Dedifferentiated amniotic fluid mesenchymal stem cell (primary cell): ENCODE data around the gene MYADM.
"Not testable (repeated sequence)": the region's sequence is repeated elsewhere in the genome, so short reads cannot be mapped to it uniquely, and the experiment has no call there.

ENCODE experiments used
- DNase-seq: peaks from one replicate; pipeline ENCODE4 v3.0.0-alpha.2; 2016; ENCODE audit errors: extremely low spot score

Gene MYADM

GRCh38 chr19:53867225-53868090, at the start of gene MYADM:
TSS of gene MYADM (plus strand) at chr19:53867883. CDS start at chr19:53873530, 5,647 bp downstream.
- DNase-seq: peak; percentile 98

DNA sequence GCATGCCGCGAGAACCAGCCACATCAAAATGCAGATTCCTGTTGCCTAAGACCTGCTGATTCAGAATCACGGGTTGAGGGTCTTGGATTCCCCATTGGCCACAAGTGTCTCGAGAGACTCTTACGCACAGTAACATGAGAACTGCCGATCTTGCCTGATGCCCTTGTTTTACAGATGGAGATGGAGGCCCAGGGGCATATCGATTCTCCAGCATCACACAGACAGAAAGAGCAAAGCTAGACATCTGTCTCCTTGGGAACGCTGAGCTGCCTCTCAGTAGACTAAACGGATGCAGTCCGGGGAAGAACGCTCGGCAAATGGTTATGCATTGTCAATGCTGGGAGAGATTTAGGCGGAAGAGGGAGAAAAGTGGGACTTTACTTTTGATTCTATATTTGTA, 48.9 kb upstream of the MYADM start:
- no peak for DNase-seq

DNA sequence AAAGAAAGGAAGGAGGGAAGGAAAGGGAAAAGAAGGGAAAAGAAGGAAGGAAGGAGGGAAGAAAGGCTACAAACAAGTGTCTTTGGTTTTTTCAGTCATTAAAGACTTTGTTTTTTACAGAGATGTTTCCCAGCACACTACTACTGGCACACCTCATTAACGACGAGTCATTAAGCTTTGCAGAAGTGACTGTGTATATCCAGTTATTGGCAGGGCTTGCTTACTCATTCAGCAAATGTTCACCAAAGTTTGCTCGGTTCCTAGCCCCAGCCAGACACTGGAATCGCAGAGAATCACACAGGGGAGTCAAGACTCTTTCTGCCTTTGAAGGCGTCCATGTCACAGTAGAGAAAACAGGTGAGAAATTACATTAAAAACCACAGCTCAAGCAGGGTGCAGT, 47.8 kb upstream of the MYADM start:
- DNase-seq: no peak

DNA sequence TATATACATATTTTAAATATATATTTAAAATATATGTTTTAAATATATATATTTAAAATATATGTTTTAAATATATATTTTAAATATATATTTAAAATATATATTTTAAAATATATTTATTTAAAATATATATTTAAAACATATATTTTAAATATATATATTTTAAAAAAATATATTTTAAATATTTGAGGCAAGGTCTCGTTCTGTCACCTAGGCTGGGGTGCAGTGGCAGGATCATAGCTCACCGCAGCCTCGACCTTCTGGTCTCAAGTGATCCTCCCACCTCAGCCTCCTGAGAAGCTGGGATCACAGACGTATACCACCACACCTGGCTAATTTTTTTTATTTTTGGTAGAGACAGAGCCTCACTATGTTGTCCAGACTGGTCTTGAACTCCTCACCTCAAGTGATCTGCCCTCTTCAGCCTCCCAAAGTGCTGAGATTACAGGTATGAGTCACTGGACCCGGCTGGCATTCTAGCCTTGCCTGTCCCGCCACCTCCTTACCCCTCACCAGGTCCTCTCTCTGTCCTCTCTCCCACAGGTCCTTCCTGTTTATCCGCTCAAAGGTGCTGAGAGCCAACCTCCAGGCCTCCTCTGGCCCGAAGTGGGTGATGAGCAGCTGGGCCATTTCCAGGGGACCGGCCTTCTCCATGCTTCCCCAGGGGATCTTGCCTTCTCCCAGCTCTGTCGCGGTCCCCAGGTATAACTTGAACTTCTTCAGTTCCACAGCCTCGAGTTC, 44.1 kb upstream of the MYADM start:
- DNase-seq: no peak

DNA sequence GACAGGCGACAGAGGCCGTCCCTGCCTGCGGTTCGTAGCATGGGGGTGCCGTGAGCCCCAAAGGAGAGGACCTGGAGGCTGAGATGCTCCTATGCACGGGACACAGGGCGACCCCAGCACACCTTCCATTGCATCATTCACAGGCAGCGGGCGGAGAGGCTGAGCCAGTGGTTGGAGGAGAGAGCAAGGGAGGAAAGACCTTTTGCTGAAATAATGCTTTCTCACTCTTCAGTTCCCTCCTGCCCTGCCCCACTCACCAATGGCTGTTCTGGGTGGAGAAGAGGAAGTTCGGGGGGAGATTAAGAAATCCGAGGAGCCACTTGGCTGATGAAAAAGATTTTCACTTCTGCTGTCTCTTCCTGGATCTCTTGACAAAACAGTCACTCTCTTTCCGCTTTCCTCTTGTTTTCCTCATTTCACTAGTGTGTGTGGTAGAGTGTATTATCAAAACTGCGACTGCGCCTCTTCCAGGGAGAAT, 43.5 kb upstream of the MYADM start, which contains the start of gene NLRP12:
Gene NLRP12, minus strand, starts transcription at position 181 of the 478 bp plus-strand sequence. Its CDS starts 140 bp downstream, at position 41.
- DNase-seq: no peak

- DNase-seq: peak; percentile 36
Observed at GRCh38 chr19:53826876-53827275, 40.8 kb upstream of the MYADM start.

DNA sequence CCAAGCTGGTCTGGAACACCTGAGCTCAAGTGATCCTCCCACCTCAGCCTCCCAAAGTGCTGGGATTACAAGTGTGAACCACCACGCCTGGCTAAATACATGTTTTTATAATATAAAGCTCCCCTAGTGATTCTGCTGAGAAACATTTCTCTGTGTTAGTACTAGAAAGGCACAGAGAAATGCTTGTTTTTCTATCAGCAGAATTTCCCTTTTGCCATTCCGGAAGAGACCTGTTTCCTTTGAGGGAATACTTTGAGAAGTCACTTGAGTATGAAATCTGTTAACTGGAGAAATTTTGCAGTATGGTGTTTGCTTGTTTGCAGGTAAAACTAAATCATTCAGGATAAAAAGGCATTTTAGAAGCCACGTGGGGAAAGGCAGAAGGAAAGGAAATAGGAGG, 39.2 kb upstream of the MYADM start:
- no peak for DNase-seq

DNA sequence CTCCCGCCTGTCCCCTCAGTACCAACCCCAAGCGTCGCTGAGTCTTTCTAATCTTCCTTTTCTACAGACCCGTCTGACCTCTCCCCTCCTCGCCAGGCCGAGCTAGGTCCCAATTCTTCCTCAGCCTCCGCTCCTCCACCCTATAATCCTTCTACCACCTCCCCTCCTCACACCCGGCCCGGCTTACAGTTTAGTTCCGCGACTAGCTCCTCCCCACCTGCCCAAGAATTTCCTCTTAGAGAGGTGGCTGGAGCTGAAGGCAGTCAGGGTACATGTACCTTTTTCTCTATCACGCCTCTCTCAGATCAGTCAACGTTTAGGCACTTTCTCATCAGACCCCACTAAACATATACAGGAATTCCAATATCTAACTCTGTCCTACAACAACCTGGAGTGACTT, 34.8 kb upstream of the MYADM start:
- not testable (repeated sequence) for DNase-seq

DNA sequence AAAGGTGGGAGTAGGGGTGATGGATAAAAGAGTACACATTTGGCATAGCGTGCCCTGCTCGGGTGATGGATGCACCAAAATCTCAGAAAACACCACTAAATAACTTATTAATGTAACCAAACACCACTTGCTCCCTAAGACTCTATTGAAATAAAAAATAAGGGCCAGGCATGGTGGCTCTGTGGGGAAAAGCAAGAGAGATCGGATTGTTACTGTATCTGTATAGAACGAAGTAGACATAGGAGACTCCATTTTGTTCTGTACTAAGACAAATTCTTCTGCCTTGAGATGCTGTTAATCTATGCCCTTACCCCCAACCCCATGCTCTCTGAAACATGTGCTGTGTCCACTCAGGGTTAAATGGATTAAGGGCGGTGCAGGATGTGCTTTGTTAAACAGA, 29.2 kb upstream of the MYADM start:
- not testable (repeated sequence) for DNase-seq

DNA sequence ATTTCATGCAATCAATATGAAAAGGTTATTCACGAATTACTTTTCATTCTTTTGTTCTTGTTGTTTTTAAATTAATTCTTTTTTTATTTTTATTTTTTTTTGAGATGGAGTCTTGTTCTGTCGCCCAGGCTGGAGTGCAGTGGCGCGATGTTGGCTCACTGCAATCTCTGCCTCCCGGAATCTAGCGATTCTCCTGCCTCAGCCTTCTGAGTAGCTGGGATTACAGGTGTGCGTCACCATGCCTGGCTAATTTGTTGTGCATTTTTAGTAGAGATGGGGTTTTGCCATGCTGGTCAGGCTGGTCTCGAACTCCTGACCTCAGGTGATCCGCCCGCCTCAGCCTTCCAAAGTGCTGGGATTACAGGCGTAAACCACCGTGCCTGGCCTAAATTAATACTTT, 27.4 kb upstream of the MYADM start:
- not testable (repeated sequence) for DNase-seq

DNA sequence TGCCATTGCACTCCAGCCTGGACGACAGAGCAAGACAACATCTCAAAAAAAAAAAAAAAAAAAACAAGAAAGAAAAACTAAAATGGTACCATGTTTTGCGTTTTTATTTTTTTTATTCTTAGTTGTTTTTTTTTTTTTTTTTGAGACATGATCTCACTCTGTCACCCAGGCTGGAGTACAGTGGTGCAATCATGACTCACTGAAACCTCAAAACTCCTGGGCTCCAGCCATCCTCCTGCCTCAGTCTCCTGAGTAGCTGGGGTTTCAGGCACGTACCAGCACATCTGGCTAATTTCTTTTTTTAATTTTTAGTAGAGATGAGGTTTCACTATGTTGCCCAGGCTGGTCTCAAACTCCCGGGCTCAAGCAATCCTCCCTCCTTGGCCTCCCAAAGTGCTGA, 26.8 kb upstream of the MYADM start:
- peak; percentile 74 for DNase-seq

- no peak for DNase-seq
Observed at GRCh38 chr19:53844849-53845246, 22.8 kb upstream of the MYADM start.

GRCh38 chr19:53847555-53847954, 20.1 kb upstream of the MYADM start:
- DNase-seq: no peak

- DNase-seq: no peak
Observed at GRCh38 chr19:53849237-53849676, 18.4 kb upstream of the MYADM start.

DNA sequence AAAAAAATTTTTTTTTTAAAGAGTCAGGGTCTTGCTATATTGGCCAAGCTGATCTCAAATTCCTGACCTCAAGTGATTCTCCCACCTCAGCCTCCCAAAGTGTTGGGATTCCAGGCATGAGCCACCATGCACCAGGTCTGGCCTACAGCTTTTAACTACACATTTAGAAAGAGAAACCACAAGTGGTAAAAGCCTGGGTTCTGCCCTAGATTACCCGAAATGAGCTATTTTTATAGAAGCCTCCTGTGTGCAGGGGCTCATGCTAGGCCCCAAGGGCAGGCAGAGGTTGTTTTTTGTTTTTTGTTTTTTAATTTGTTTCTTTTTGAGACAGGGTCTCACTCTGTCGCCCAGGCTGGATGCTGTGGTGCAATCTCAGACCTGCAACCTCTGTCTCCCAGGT, 14.0 kb upstream of the MYADM start:
- DNase-seq: no peak

DNA sequence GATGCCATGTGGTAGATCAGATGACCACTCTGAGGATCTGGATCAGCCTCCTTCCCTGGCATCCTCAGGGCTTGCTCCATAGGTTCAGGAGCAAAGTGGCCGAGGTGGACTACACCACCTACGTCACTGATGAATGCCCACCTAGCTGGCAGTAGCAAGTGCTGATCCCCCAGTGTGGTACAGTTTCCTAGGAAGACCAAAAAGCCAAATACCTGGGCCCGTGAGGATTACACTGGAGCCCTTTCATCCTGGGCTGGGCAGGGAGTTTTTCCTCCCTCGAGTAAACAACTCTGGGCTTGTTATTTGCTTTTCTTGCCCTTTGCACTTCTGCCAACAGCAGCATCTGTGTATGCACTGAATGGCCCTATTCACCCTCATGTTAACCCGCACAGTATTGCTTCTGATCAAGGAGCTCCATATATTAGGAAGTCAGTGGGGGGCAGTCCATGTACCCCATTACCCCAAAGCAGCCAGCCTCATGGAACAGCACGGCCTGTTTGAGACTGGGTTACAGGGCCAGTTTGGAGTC, 3.3 kb upstream of the MYADM start:
- no peak for DNase-seq

GRCh38 chr19:53865523-53865917, 2.2 kb upstream of the MYADM start:
- DNase-seq: no peak

DNA sequence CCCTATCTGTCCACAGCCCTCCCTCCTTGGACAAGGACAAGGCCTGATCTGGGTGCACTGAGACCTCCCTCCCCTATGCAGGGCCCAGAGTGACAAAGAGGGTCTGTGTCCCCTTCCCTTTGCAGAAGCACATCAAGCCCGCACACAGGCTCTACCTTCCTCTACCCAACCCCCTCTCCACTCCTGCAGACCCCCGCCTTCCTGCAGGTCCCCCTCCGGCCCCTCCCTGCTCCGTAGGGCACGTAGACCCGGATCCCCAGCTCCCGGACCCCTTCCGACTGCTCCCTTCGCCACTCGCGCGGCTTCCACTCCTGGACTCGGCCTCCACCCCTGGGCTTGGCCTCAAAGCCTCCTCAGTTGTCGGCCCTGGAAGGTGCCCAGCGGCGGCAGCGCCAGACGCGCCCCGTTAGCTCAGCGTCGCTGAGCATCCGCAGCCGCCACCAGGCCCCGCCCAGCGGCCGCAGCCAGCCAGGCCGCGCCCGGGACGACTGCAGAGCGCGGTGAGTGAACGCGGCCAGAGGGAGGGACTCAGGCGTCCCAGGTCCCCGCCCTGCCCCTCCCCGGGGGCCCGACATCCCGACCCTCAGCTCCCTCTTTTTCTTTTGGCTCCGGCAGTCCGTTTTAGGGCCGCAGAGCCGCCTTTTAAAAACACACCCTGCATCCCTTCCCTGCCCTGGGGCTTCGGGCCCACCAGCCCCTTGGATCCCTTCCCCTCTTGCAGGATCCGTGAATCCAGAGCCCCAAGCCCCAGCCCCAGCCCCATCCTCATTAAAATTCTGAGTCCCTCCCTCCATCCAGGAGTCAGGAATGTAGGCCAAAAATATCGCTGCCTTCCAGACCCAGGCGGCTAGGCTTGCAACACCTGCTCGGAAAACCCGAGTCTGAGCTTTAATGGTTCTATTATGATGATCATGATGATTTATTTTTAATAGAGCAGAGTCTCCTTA, 1.5 kb upstream of the MYADM start:
- peak; percentile 42 for DNase-seq

- no peak for DNase-seq
Observed at GRCh38 chr19:53866865-53867224, 838 bp upstream of the MYADM start.

DNA sequence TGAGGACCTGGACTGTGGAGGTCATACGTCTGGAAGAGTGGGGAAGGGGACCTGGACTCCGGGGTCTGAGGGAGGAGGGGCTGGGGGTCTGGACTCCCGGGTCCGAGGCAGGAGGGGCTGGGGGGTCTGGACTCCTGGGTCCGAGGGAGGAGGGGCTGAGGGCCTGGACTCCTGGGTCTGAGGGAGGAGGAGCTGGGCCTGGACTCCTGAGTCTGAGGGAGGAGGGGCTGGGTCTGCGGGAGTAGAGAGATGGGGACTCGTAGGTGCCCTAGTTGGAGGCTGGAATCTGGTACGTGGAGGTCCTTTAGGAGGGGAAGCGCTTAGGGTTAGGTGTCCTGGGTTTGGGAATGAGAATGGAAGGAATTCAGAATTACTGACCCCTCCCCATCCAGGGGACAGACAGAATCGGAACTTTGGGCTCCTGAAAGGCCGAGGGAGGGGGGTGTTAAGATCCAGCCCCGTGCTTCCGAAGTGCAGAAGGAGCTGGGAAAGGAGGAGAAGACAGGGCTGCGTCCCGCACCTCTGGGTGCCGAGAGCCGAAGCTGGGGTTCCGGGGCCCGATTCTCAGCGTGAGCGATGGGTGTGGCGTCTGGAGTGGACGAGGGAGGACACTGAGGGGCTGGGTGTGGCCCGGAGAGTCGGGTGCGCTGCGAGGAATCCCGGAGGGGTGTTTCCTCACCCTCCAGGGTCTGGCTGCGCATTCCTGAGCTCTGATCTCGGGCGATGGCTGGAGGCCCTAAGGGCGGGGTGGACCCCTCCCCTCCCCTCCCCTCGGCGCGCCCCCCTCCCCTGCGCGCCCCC, 608 bp downstream of the MYADM start:
- DNase-seq: peak; percentile 66
